NCI-H524 (cell line): Measurements from ENCODE around the gene RHOBTB1.
"Not testable (repeated sequence)": the region's sequence is repeated elsewhere in the genome, so short reads cannot be mapped to it uniquely, and the experiment has no call there.

Source experiments
- DNase-seq, 2 experiments: peaks; one replicate each; lab custom pipeline; 2025; lab: John Stamatoyannopoulos, UW

The RHOBTB1 gene

DNA sequence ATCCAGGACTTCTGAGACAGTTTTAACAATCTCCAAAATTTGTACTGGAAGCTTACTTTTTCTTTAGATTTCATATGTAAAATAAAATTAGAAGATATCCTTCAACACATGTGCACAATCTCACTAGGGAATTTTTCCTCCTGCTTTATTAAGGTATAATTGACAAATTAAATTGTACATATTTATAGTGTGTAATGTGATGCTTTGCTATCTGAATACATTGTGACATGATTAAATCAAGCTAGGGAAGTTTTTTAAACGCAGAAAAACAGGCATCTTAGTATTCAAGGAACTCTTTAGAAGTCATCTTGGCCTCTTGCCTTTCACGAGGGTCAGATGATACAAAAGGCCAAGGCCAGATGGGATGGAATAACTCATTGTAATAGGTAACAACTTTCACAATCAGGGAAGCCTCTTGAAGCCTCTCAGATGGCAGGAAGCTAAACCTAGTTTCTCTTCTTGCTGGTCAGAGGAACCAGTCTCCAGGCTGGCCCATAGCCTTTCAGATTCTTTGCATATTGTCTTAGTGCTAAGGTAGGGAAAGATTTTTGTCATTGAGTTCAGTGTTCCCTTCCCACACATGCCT lies 78.7 kb downstream of the RHOBTB1 start:
- DNase-seq: no peak

DNA sequence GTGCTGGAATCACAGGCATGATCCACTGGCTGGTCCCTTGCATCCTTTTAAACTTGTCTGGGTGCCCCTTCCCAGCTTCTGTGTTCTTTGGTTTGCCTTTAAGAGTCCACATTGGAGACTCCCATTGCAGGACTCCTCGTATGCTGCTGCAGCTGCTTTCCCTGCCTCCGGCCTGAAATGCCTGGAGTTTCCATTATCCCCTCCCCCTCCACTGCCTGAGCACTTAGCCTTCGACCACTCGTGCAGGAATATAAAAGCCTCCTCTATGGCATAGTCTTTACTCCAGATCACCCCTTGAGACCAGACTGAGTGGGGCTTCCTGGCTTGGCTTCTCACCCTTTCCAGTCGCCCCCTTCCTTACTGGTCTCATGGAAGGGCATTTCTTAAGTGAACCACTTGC lies 80.2 kb downstream of the RHOBTB1 start:
- DNase-seq: no peak

DNA sequence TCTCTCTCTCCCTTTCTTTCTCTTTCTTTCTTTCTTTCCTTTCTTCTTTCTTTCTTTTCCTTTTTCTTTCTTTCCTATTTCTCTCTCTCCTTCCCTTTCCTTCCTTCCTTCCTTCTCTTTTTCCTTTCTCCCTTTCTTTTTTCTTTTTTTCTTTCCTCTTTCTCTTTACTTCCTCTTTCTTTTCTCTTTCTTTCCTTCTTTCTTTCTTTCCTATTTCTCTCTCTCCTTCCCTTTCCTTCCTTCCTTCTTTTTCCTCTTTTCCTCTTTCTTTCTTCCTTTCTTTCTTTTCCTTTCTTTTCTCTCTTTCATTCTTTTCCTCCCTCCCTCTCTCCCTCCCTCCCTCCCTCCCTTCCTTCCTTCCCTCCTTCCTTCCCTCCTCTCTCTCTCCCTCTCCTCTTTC lies 81.5 kb downstream of the RHOBTB1 start:
- DNase-seq: no peak

DNA sequence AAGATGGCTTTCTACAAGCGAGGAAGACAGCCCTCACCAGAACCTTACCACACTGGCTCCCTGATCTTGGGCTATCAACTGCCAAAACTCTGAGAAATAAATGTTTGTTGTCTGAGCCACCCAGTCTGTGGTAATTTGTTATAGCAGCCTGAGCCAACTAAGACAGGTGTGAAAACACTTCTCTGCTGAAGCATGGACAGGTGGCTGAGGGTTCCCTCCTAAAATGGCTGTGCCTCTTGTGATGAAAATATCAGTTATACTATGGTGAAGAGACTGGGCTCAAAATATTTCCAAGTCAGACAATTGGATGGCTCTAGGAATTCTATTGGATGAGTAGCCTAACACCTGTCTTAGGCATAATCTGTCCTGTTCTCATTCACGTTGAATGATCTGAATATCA lies 87.6 kb downstream of the RHOBTB1 start:
- no peak for DNase-seq

DNA sequence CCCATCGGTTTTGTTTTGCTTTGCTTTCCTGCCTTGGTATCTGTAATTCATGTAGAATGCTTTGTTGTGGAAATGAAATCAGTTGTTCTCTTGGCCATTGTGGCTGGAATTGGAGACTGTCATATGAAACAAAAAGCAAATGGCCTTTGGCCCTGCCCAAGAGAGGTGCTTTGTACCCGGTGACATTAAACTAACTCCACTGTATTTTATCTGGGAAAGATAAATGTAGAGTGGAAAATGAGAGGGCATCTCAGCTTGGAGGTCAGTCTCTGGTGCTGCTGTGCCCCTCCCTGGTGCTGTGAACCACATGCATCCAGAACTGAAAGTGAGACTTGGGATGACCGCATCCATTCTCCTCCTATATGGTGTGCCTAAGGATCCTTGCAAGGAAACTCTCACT lies 90.3 kb downstream of the RHOBTB1 start:
- no peak for DNase-seq

DNA sequence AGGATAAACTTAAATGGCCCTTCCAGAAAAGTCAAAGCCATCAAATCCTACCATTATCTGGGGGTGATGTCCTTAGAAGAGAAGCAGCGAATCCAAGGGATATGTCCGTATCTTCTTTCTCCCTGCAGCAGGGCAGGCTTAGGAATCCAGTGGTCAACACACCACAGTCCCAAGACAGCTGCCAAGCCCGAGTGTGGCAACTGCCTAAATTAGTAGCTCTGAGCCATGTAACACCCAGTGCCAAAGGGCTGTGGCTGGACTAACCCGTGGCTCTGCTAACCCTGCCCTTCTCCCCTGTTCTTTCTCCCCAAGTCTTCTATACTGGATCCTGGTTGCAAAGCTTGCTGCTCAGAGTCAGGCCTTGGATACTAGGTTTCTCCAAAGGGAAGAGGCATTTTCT lies 90.9 kb downstream of the RHOBTB1 start:
- no peak for DNase-seq

DNA sequence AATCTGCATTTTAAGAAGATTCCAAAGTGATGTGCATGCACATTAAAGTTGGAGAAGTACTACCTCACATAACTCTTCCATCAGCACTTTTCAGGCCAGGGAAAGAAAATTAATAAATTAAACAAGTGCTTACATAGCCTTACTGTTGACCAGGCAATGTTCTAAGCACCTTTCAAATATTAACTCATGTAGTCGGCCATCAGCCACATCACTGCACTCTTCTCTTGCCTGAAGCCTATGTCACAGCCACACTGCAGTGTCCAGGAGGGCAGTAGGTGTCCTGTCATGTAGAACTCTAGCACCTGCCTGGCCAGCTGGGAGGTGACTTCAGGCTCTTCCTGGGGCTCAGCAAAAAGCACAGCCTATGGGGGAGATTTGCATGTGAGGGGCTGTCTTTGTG lies 94.2 kb downstream of the RHOBTB1 start:
- no peak for DNase-seq

DNA sequence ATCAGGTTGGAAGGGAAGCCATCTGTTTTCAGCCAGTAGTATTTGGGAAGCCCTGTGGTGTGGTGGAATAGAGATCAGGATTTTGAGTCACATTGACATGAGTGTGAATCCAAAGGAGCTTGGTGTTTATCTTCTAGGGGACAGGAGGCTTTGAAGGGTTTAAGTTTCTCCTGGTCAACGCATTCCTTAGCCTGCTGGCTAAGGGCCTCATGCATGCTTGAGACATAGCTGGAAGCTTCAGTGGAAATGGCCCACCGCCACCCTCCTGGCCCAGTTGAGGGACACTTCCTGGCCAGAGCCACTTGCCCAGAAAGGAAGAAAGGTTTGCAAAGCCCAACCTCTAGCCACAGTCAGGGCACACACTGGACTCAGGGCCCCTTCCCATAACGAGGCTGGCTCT lies 94.8 kb downstream of the RHOBTB1 start:
- no peak for DNase-seq

DNA sequence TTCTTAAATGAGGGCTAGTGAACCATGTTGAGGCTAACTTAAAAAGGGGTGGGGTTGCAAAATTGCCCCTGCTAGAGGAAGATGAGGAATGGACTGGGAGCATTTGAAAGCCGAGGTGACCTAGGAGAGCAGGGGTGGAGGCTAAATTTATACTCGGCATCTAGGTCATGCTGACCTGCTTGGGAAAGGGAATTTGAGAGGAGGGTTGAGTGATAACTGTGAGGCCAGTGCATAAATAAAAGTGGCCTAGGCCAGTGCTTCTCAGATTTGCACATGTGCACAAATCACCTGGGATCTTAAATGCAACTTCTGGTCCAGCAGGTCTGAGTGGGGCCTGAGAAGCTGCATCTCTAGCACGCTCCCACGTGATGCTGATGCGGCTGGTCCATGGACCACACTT lies 95.3 kb downstream of the RHOBTB1 start:
- no peak for DNase-seq

DNA sequence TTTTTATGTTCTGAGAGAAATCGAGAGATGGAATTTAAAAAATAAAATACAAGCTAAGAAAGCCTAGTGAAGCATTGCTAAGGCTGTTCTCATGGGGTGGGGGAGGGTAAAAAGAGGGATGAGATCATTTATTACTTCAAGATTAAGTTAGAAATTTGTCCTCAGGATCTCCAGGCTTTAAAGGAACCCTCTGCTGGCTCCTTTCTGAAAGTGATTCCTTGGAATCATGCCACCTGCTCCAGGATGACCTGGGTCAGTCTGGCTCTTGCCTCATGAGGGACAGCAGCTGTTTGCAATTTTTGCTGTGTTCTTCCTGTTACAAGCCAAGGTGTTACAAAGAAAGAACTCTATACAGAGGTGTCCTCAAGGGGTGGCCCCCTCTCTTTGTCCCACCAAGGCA lies 95.9 kb downstream of the RHOBTB1 start:
- DNase-seq: no peak

DNA sequence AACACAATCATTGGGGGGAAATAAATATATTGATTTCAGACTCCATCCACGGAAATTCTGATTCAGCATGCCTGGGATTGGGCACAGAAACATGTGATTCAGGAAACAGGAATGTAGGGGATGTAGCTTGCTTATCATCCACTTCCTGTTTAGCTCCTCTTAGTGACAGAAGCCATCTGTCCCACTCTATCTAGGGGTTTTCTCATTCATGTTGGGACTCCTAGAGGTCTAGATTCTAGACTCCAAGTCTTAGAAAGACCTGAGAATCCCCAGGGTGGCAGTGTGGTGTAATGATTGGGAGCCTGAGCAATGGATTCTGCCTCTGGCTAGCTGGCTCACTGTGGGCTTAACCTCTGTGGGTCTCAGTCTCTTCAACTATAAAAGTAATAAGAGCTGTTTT lies 97.8 kb downstream of the RHOBTB1 start:
- no peak for DNase-seq

DNA sequence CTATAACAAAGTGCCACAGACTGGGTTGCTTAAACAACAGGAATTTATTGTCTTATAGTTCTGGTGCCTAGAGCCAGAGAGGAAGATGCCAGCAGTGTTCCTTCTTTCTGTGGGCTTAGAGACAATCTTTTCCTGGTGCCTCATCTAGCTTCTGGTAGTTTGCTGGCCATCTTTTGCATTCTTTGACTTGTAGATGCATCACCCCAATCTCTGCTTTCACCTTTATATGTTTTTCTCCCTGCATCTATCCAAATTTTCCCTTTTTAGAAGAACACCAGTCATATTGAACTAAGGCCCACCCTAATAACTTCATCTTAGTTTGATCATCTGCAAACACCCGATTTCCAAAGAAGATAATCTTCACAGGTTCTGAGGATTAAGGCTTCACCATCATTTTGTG lies 98.9 kb downstream of the RHOBTB1 start:
- DNase-seq: no peak

DNA sequence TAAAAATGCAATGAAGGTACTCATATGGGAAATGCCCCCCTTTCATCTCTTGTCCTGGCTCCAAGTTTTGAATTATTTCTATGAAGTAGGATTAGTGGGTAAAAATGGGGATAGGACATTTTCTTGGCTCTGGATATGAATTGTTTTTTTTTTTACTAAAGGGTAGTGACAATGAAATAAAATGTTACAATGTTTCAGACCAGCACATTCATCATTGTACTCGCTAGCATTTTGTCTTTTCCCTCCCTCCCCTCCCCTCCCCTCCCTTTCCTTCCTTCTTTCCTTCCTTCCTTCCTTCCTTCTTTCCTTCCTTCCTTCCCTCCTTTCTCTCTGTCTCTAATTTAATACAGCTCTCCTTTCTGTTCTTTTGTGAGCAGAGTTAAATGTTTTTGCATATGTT lies 101.3 kb downstream of the RHOBTB1 start:
- no peak for DNase-seq

DNA sequence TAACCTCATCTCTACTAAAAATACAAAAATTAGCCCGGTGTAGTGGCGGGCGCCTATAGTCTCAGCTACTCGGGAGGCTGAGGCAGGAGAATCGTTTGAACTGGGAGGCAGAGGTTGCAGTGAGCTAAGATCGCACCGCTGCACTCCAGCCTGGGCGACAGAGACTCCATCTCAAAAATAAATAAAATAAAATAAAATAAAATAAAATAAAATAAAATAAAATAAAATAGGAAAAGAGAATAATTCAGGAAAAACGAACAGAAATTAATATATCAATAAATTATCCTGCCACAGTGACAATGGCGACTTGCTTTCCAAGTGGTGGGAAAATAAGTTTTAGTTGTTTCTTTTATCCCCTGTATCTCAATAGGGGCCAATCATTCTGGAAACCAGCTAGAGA lies 102.8 kb downstream of the RHOBTB1 start:
- DNase-seq: not testable (repeated sequence)

DNA sequence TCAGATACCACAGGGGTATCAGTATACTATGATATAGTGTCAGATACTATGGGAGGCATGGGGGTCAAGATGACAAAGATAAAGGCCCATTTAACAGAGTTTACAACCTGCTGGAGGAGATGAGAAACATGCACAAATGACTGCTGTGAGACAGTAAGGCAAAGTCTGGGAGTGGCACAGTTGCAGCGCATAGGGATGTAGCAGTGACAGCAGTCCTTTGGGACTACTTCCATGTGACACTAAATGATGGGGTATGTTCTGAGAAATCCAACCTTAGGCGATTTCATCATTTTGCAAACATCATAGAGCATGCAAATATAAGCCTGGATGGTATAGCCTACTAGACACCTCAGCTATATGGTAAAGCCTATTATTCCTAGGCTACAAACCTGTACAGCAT lies 108.9 kb downstream of the RHOBTB1 start:
- DNase-seq: no peak

DNA sequence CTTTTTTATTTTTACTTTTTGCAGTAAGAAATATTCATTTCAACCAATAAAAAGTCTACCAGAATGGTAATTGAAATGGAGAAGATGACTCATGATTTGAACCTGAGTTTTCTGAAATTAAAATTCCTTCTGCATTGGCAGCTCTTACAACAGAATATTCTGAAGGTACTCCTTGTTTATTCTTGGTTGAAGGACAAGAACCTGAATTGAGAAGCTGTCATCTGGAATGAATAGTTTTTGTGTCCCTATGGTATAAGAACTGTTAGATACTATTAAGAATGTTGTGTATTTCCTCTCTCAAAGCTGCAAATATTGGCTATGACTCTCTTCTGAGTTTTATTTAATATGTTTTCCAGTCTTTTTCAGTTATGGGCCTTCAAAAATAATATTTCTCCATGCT lies 109.6 kb downstream of the RHOBTB1 start:
- DNase-seq: no peak

DNA sequence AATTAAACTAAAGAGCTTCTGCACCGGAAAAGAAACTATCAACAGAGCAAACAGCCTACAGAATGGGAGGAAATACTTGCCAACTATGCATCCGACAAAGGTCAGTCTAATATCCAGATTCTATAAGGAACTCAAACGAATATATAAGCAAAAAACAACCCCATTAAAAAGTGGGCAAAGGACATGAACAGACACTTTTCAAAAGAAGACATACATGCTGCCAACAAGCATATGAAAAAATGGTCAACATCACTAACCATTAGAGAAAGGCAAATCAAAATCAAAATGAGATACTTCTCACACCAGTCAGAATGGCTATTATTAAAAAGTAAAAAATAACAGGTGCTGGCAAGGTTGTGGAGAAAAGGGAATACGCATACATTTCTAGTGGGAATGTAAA lies 111.8 kb downstream of the RHOBTB1 start:
- not testable (repeated sequence) for DNase-seq

DNA sequence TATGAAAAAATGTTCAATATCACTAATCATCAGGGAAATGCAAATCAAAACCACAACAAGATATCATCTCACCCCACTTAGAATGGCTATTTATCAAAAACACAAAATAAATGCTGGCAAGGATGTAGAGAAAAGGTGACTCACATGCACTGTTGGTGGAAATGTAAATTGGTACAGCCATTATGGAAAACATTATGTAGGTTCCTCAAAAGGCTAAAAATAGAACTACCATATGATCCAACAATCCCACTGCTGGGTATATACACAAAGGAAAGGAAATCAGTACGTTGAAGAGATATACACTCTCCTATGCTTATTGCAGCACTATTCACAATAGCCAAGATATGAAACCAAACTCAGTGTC lies 115.5 kb downstream of the RHOBTB1 start:
- no peak for DNase-seq

DNA sequence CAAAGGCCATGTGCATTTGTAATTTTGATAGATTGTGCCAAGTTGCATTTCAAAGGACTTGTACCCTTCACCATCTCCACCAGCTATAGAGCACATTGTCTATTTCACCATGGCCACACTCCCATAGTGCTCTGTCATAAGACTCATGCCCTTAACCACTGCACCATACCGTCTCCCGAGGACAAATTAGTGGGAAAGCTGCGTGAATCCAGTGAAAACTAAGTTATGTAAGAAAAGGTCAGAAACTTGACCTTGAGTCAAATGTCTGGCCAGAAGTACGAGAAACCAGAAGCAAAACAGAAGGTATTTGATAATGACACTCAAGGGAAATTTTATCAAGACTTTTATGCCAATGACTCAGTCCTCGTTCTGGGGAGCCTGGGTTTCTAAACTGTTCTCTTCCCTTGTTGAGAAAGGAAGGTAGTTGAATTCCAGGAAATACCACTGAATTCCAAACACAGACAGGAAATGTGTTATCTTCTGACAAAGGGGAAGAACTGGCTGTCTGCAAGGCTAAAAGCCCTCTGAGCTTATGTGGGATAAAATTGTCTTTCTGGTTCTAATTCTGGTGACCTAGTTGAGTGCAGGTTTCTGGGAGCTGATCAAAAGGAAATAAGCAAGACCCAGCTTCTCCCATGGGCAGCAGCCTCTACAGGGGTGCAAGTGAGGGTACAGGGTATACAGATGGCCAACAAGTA lies 116.0 kb downstream of the RHOBTB1 start:
- no peak for DNase-seq

DNA sequence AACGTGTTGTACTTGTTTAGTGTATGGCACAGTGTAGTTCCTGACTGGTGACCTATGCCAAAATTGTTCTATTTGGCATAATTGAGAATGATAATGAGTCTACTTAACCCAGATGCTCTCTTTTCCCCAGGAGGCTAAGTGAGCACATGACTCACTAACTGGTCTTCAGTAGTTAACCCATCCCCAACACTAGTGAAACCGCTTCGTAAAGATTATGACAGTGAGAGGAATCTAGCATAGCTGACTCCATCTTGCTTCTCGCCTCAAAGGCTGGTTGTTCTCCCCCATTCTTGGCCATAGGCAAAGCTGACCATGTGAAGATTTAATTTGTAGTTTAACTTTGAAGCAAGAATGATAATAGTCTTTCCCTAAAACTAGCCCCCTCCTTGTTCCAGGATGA lies 118.5 kb downstream of the RHOBTB1 start:
- no peak for DNase-seq

DNA sequence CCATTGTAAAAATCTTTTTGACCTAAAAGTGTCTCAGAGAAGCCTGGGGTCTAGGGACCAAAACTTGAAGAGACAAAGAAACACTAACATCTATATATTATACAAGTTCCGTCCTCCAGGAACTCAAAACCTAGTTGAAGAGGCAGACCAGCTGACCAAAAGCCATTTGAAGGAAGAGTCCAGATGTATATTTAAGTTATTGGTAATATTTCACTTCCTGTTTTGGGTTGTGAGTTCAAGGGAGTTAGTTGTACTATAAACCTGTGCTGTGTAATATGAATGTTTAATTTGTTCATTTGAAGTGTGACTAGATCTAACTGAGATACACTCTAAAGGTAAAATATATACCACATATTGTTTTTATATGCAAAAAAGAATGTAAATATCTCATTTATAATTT lies 120.7 kb downstream of the RHOBTB1 start:
- no peak for DNase-seq

DNA sequence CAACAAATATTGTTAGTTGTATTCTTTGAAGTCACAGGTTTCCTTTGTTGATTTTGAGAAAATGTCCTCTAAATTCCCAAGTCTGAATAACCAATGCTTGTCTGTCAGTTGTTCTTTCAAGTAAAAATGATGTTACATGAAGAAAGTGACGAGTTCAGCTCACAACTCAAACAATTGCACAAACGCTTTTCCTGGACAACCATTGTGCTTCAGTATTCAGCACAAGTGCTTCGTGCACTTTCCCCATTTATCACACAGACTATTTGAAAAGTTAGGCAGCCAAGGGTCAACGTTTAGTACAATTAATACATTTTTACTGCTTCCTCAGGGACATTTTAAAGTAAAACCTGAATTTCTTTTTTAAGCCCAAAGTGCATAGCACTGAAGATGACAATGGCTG lies 121.2 kb downstream of the RHOBTB1 start:
- DNase-seq: no peak

DNA sequence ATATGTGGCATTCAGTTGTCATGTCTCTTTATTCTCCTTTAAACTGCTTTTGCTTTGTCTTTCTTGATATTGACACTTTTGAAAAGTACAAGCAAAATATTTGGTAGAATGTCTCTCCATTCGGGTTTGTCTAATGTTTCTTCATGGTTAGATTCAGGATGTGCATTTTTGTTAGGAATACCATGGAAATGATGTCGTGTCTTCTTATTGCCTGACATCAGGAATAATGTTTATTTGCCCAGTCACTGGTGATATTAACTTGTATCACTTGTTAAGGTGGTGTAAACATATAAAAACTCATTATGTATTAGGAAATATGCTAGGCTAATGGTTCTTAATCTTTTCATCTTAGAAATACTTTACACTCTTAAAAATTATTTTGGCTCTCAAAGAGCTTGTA lies 122.3 kb downstream of the RHOBTB1 start:
- DNase-seq: no peak

DNA sequence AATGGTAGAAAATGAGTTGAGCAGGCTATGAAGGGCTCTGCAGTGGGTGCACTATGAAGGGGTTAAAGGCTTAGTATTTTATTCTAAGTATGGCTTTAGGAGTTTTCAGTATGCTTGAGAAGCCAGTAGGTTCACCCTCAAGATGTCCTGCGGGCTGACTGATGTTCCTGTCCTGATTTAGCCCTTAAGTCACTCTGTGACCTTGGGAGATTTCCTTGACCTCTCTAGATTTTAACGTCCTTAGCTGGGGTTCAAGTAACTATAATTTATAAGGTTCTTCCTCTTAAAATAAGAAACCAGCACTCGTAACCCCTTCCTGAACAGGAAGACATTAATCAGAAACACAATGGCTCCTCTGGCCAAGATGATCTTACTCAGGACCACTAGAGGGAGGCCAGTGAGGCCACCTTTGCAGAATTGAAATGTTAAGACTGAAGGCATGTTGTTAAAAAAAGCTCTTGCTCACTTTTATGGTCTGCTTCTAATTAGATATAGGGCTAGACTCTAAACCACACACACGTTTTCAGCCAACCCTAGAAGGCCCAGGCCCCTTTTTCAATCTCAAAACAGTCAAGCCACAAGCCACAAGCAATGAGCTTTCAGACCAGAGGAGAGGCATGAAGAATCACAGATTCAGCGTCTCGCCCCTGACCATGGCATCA lies 123.8 kb downstream of the RHOBTB1 start:
- no peak for DNase-seq
